Medulla oblongata (tissue), 1 donor: ENCODE data around the gene FAM107A.
A peak's percentile ranks its signal among the peaks of the same experiment; 100 is the strongest.

Experiments
- DNase-seq: peaks from one replicate; pipeline ENCODE4 v3.0.0-alpha.2; 2015; ENCODE audit errors: extremely low spot score

FAM107A gene

GRCh38 chr3:58577269-58577821 is at the start of gene FAM107A:
Gene FAM107A, minus strand, starts transcription at chr3:58577391. Its CDS starts 7,531 bp downstream, at chr3:58569860.
- peak; percentile 77 for DNase-seq

- no peak for DNase-seq
Observed at GRCh38 chr3:58625196-58625824, 48.1 kb upstream of the FAM107A start.

GRCh38 chr3:58624550-58624949 is 47.4 kb upstream of the FAM107A start:
- no peak for DNase-seq

GRCh38 chr3:58623961-58624360 is 46.8 kb upstream of the FAM107A start:
- no peak for DNase-seq

- DNase-seq = no peak
Observed at GRCh38 chr3:58623478-58623877, 46.3 kb upstream of the FAM107A start.

- DNase-seq = no peak
Observed at GRCh38 chr3:58622892-58623291, 45.7 kb upstream of the FAM107A start.

- DNase-seq = no peak
Observed at GRCh38 chr3:58622436-58622835, 45.2 kb upstream of the FAM107A start.

GRCh38 chr3:58621086-58621830 is 44.1 kb upstream of the FAM107A start:
- no peak for DNase-seq

- no peak for DNase-seq
Observed at GRCh38 chr3:58620421-58620820, 43.2 kb upstream of the FAM107A start.

GRCh38 chr3:58617338-58617761 is 40.2 kb upstream of the FAM107A start:
- no peak for DNase-seq

GRCh38 chr3:58613236-58614132 is 36.3 kb upstream of the FAM107A start:
- DNase-seq = no peak

GRCh38 chr3:58612830-58613229 is 35.6 kb upstream of the FAM107A start:
- DNase-seq = no peak

GRCh38 chr3:58609990-58610389 is 32.8 kb upstream of the FAM107A start:
- DNase-seq = no peak

GRCh38 chr3:58608648-58609047 is 31.5 kb upstream of the FAM107A start:
- DNase-seq = peak; percentile 41

GRCh38 chr3:58607816-58608215 is 30.6 kb upstream of the FAM107A start:
- no peak for DNase-seq

- DNase-seq = no peak
Observed at GRCh38 chr3:58606693-58607092, 29.5 kb upstream of the FAM107A start.

- no peak for DNase-seq
Observed at GRCh38 chr3:58604031-58604430, 26.8 kb upstream of the FAM107A start.

- no peak for DNase-seq
Observed at GRCh38 chr3:58603606-58604005, 26.4 kb upstream of the FAM107A start.

GRCh38 chr3:58597770-58598310 is 20.6 kb upstream of the FAM107A start:
- no peak for DNase-seq

- DNase-seq = no peak
Observed at GRCh38 chr3:58596834-58597518, 19.8 kb upstream of the FAM107A start.

- no peak for DNase-seq
Observed at GRCh38 chr3:58594117-58594516, 16.9 kb upstream of the FAM107A start.
